GM19035 (cell line): ENCODE results near the gene EDRF1.
"Not testable (repeated sequence)": the region's sequence is repeated elsewhere in the genome, so short reads cannot be mapped to it uniquely, and the experiment has no call there.

Source experiments
- ATAC-seq: cut with Tn5 transposase; IDR thresholded peaks from one replicate; pipeline ENCODE4 v1.9.1; 2021; ENCODE audit not compliant: unreplicated experiment

EDRF1 gene, protein sequence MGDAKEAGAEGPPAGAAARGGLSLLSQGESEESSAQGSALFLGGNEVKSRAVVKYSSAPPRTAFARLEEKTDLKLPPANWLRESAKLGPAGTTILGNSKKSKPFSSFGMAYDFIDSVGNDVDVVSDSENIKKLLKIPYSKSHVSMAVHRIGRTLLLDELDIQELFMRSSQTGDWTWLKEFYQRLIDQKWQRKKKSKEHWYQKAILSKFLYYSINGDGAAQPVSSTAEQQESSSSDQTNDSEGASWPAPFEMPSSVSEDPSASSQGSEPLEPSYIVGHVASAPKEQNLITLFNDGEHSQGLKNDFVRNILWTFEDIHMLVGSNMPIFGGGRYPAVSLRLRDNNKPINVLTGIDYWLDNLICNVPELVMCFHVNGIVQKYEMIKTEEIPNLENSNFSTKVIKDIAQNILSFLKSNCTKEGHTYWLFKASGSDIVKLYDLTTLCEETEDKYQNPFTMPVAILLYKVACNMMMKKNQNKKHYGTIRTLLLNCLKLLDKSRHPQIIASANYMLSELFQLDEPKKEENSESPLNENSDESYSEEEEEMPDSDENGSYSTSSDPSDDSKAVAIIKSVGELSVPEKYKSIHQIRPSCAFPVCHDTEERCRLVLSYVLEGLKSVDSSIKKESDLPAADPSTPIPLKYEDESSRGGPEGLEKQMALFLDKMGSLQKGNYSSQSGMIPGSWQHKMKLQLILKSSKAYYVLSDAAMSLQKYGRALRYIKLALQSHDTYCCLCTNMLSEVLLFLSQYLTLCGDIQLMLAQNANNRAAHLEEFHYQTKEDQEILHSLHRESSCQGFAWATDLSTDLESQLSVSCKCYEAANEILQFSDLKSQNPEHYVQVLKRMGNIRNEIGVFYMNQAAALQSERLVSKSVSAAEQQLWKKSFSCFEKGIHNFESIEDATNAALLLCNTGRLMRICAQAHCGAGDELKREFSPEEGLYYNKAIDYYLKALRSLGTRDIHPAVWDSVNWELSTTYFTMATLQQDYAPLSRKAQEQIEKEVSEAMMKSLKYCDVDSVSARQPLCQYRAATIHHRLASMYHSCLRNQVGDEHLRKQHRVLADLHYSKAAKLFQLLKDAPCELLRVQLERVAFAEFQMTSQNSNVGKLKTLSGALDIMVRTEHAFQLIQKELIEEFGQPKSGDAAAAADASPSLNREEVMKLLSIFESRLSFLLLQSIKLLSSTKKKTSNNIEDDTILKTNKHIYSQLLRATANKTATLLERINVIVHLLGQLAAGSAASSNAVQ

DNA sequence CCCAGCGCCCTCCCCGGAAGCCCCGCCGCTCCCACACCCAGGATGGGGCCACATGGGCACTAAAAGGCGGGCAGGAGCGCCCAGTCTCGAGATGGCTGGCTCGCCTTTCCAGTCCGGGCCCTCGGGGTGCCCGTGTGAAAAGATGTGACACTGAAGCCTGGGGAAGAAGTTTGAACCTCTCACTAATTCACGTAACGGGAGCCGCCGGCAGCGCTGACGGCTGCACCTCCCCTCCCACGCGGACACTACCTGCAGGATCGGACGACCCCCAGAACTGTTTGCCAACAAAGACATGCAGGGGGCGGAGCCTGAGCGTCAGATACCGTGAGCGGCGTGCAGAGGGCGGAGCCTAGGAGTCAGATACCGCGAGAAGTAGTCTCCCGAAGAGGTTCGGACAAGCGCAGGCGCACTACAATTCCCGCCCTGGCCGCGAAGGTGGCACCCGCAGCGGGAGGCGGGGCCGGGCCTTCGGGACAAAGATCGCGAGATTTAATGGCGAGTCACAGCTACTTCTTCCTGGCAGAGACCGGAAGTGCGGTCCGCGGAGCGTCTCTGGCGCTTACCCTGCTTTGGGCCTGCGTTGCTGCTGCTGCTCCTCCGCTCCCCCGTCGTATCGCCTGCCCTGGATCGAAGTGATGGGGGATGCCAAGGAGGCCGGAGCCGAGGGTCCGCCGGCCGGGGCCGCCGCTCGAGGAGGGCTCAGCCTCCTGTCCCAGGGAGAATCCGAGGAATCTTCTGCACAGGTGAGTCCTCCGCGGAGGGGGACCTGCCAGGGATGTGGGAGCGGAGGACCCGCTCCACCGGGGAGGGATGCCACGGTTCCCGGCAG is at the start of gene EDRF1:
EDRF1 (plus strand) TSS at position 537 of the 829 bp plus-strand sequence; CDS start at position 636, 99 bp downstream.
- ATAC-seq, result peak; percentile 94

GRCh38 chr10:125672884-125673283 is 46.6 kb upstream of the EDRF1 start:
- no peak for ATAC-seq

- no peak for ATAC-seq
Measured at GRCh38 chr10:125679436-125679835, 40.1 kb upstream of the EDRF1 start.

- no peak for ATAC-seq
Measured at GRCh38 chr10:125683063-125683462, 36.4 kb upstream of the EDRF1 start, which contains the start of gene TEX36. TSS of gene TEX36 (minus strand) at chr10:125683163. CDS start at chr10:125682989, 174 bp downstream.

GRCh38 chr10:125683821-125684220 is 35.7 kb upstream of the EDRF1 start:
- no peak for ATAC-seq

DNA sequence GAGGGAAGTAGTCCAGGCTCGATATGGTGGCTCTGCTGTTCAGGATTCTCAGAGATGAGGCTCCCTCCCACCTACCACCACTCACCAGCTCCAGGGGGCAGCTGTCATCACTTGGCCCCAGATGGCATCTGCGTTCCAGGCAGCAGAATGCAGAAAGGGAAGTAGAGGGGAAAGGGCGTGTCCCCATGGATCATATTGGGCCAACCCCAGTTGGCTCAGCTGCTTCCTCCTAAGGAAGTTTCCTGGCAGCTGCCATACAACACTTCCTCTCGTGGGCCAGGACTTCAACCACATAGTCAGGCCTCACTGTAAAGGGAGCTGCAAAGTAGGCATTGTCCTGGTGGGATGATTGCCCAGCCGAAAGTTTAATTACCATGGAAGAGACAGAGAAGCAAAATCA is 34.9 kb upstream of the EDRF1 start:
- no peak for ATAC-seq

DNA sequence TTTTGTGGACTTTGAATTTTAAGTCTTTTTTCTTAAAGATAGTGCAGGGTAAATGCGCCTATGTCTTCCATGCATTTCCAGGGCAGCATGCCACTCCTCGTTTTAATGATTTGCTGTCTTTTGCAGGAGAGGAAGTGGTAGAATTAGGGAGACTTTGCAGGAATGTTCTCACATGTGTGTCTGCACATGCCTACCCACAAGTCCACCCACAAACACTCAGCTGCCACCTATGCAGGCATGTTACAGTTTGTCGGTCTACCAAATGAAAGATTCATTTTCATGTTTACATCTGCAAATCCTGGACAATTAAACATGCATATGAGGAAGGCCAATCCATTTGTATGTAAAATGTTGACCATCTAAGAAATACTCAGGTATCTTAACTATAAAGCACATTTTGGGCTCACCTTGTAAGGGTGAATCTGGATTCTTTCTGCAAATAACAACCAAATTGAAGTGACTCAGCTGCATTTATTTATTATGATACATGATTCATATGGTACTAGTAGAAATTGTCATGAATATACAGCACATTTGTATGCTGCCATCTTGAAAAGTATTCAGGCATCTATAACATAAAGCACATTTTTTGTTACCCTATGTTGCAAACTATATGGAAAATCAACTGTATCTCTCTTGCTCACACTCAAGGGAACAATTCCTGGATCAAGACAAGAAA is 31.9 kb upstream of the EDRF1 start:
- ATAC-seq, result no peak

GRCh38 chr10:125689955-125690569 is 29.4 kb upstream of the EDRF1 start:
- ATAC-seq, result no peak

GRCh38 chr10:125691160-125691981 is 28.1 kb upstream of the EDRF1 start:
- ATAC-seq, result no peak

GRCh38 chr10:125692196-125692595 is 27.3 kb upstream of the EDRF1 start:
- ATAC-seq, result no peak

GRCh38 chr10:125692601-125693523 is 26.6 kb upstream of the EDRF1 start:
- no peak for ATAC-seq

DNA sequence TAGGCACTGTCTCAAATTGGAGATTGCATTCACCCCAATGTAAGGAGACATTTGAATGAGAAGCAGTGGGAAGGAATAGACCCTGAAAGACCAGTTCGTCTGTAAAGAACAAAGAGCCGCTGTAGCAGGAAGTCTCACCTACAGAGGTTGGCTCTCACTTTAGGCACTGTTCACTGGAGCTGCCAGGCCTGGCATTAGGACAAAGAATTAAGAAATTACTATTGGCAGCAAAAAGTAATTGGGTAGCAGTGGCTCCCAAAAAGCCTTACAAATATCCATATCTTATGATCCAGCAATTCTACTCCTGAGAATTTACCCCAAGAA is 26.0 kb upstream of the EDRF1 start:
- no peak for ATAC-seq

DNA sequence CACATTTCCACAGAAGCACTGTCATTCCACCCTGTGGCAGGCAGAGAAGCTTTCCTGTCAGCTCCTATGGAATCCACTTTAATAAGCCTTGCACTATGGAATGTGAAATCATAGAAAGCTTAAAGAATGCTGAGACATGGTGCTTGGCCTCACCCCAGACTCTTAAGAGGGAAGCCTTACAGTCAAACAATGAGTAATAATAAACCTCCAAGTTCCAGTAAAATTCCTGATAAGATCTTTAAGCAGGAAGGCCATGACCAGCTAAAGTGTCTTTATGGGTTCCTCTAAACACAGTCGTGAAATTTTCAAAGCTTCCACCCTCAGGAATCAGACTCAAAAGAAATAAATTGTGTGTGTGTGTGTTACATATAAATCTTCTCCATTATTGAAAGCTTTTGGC is 24.6 kb upstream of the EDRF1 start:
- ATAC-seq, result no peak

- ATAC-seq, result not testable (repeated sequence)
Measured at GRCh38 chr10:125696884-125697283, 22.6 kb upstream of the EDRF1 start.

DNA sequence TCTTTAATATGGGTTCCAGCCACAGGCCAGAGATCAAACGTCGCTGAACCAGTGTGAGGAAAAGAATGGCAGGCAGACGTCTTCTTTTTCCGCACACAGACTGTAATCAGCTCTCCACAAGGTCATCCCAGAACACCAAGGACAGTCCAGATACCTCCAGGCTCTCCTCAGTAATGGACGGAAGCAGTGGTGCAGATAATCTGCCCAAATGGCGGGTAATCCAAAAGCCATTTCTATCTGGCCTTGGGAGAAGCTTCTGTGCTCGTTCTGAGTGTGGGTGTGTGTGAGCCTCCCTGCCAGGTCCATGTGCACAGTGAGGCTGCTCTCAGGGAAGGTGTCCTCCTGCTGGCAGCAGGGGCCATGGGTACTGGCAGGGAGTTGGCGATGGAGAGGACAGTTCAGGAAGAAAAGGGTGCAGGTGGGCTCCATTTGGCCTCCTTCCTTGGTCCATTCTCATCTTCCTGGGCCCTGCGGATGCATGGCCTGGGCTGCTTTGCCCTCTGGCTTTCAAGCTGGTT is 21.0 kb upstream of the EDRF1 start:
- no peak for ATAC-seq

GRCh38 chr10:125699562-125700143 is 19.9 kb upstream of the EDRF1 start:
- ATAC-seq, result no peak

DNA sequence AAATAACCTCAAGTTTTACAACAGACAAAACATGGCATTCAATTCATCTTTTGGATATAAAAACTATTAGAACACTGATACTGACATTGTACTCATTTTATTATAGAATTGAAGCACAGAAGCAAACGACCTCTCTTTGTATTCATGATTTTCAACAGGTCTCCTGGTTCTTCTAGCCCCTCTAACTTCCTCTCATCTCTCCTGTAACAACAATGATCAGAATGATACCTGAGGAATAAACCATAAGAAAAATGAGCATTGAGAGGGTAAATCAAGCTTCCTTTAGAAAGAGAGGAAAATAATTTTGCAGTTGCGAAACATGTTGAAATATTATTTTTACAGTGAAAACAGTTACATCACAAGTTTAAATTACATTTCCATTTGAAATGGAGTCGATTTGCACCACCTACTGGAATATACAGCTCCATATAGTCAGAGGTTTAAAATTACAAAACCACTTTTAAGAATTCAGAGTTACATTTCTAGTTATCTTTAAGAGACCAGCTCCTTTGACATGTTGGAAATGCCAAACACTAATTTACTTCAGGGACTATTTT is 19.1 kb upstream of the EDRF1 start:
- no peak for ATAC-seq
